ENCODE measurements around the gene ZER1.
"Not testable (repeated sequence)": the region's sequence is repeated elsewhere in the genome, so short reads cannot be mapped to it uniquely, and the experiment has no call there.

The ZER1 gene

GRCh38 chr9:128694344-128694743 lies 77.4 kb downstream of the ZER1 start:
- H3K36me3 ChIP-seq (replicated peaks; ENCODE audit: insufficient read depth, low read length), result peaks cover 15% of the 10 kb centered on the region
- no peak overlapping the region for H3K27ac ChIP-seq (ENCODE audit: low read length)
- no peak overlapping the region for H3K4me2 ChIP-seq (ENCODE audit: low read depth, low read length)
- no peak overlapping the region for H3K9ac ChIP-seq (ENCODE audit: low read length)
- H4K20me1 ChIP-seq (ENCODE audit: insufficient read depth, low read length), result peaks cover 36% of the 10 kb centered on the region
- peaks cover 30% of the 10 kb centered on the region for H3F3A ChIP-seq (ENCODE audit: insufficient read depth, low read length)
- peaks cover 6% of the 10 kb centered on the region; the same call in 1 of the 2 replicates for H3K4me1 ChIP-seq (ENCODE audit: low read length)
- TF ChIP-seq EZH2 (optimal IDR thresholded peaks at IDR 0.05; ENCODE audit: low read depth, low read length), result no peak
- TF ChIP-seq CTCF (IDR thresholded peaks at IDR 0.05; ENCODE audit: low read length), result no peak
- no peak for TF ChIP-seq EZH2phosphoT487 (IDR thresholded peaks at IDR 0.05; ENCODE audit: low read length)
- peaks cover 45% of the 10 kb centered on the region for H3K79me2 ChIP-seq (ENCODE audit: low read length)
- H3K4me3 ChIP-seq (ENCODE audit: low read length), result no peak overlapping the region
- no peak overlapping the region for H2AFZ ChIP-seq (ENCODE audit: low read length)
- H3K9me2 ChIP-seq (replicated peaks; ENCODE audit: insufficient read depth, low read length), result no peaks in the 10 kb centered on the region
- H3K9me3 ChIP-seq (replicated peaks; ENCODE audit: insufficient read depth, low read length), result no peaks in the 10 kb centered on the region
- no peaks in the 10 kb centered on the region for H3K27me3 ChIP-seq (replicated peaks; ENCODE audit: insufficient read depth, low read length)
- no peak for DNase-seq

GRCh38 chr9:128693738-128694137 lies 78.0 kb downstream of the ZER1 start:
- not testable (repeated sequence) for H3K27ac ChIP-seq (ENCODE audit: low read length); H3K27me3 ChIP-seq (replicated peaks; ENCODE audit: insufficient read depth, low read length); H3K9me3 ChIP-seq (replicated peaks; ENCODE audit: insufficient read depth, low read length); H3K9ac ChIP-seq (ENCODE audit: low read length); H2AFZ ChIP-seq (ENCODE audit: low read length); H3K9me2 ChIP-seq (replicated peaks; ENCODE audit: insufficient read depth, low read length); H3K4me1 ChIP-seq (ENCODE audit: low read length); H3K4me3 ChIP-seq (ENCODE audit: low read length); DNase-seq; H3K4me2 ChIP-seq (ENCODE audit: low read depth, low read length)
- H3K36me3 ChIP-seq (replicated peaks; ENCODE audit: insufficient read depth, low read length), result peaks cover 15% of the 10 kb centered on the region
- peaks cover 30% of the 10 kb centered on the region for H3F3A ChIP-seq (ENCODE audit: insufficient read depth, low read length)
- H3K79me2 ChIP-seq (ENCODE audit: low read length), result peaks cover 45% of the 10 kb centered on the region
- H4K20me1 ChIP-seq (ENCODE audit: insufficient read depth, low read length), result peaks cover 36% of the 10 kb centered on the region

GRCh38 chr9:128690684-128691034 lies 81.1 kb downstream of the ZER1 start:
- peak; percentile 37 for DNase-seq
- peak overlapping the region; percentile 24; the same call in 1 of the 2 replicates for H3K27ac ChIP-seq (ENCODE audit: low read length)
- peaks cover 32% of the 10 kb centered on the region for H4K20me1 ChIP-seq (ENCODE audit: insufficient read depth, low read length)
- H3K79me2 ChIP-seq (ENCODE audit: low read length), result peaks cover 75% of the 10 kb centered on the region
- TF ChIP-seq CTCF (IDR thresholded peaks at IDR 0.05; ENCODE audit: low read length) (no peak), EZH2 (optimal IDR thresholded peaks at IDR 0.05; ENCODE audit: low read depth, low read length) (no peak), EZH2phosphoT487 (IDR thresholded peaks at IDR 0.05; ENCODE audit: low read length) (no peak)
- H3K4me2 ChIP-seq (ENCODE audit: low read depth, low read length), result peak overlapping the region; percentile 64
- no peak overlapping the region for H2AFZ ChIP-seq (ENCODE audit: low read length)
- H3K4me3 ChIP-seq (ENCODE audit: low read length), result peak overlapping the region; percentile 87
- H3K27me3 ChIP-seq (replicated peaks; ENCODE audit: insufficient read depth, low read length), result no peaks in the 10 kb centered on the region
- H3F3A ChIP-seq (ENCODE audit: insufficient read depth, low read length), result peaks cover 34% of the 10 kb centered on the region
- no peaks in the 10 kb centered on the region for H3K9me2 ChIP-seq (replicated peaks; ENCODE audit: insufficient read depth, low read length)
- peaks cover 24% of the 10 kb centered on the region for H3K4me1 ChIP-seq (ENCODE audit: low read length)
- H3K36me3 ChIP-seq (replicated peaks; ENCODE audit: insufficient read depth, low read length), result peaks cover 12% of the 10 kb centered on the region
- H3K9ac ChIP-seq (ENCODE audit: low read length), result peak overlapping the region; percentile 81
- H3K9me3 ChIP-seq (replicated peaks; ENCODE audit: insufficient read depth, low read length), result no peaks in the 10 kb centered on the region

- TF ChIP-seq EZH2phosphoT487 (IDR thresholded peaks at IDR 0.05; ENCODE audit: low read length) (no peak), CTCF (IDR thresholded peaks at IDR 0.05; ENCODE audit: low read length) (no peak), EZH2 (optimal IDR thresholded peaks at IDR 0.05; ENCODE audit: low read depth, low read length) (no peak)
- peaks cover 82% of the 10 kb centered on the region for H3K79me2 ChIP-seq (ENCODE audit: low read length)
- peaks cover 32% of the 10 kb centered on the region for H4K20me1 ChIP-seq (ENCODE audit: insufficient read depth, low read length)
- H3K9me2 ChIP-seq (replicated peaks; ENCODE audit: insufficient read depth, low read length), result no peaks in the 10 kb centered on the region
- H3K9ac ChIP-seq (ENCODE audit: low read length), result peak overlapping the region; percentile 81
- peak overlapping the region; percentile 87 for H3K4me3 ChIP-seq (ENCODE audit: low read length)
- no peaks in the 10 kb centered on the region for H3K27me3 ChIP-seq (replicated peaks; ENCODE audit: insufficient read depth, low read length)
- peak overlapping the region; percentile 24; the same call in 1 of the 2 replicates for H3K27ac ChIP-seq (ENCODE audit: low read length)
- peaks cover 10% of the 10 kb centered on the region; the same call in 1 of the 2 replicates for H3K36me3 ChIP-seq (replicated peaks; ENCODE audit: insufficient read depth, low read length)
- no peaks in the 10 kb centered on the region for H3K9me3 ChIP-seq (replicated peaks; ENCODE audit: insufficient read depth, low read length)
- H3F3A ChIP-seq (ENCODE audit: insufficient read depth, low read length), result peaks cover 39% of the 10 kb centered on the region
- no peak for DNase-seq
- peak overlapping the region; percentile 64 for H3K4me2 ChIP-seq (ENCODE audit: low read depth, low read length)
- H2AFZ ChIP-seq (ENCODE audit: low read length), result no peak overlapping the region
- H3K4me1 ChIP-seq (ENCODE audit: low read length), result peaks cover 25% of the 10 kb centered on the region
Measured at GRCh38 chr9:128689820-128690683, 81.7 kb downstream of the ZER1 start.
